AG04450 (cell line): Measurements from ENCODE around the gene ABCB8. TPM values are rescaled to one million over a fixed set of nuclear protein-coding genes. Genes with fewer than 3 reads are reported as not detected.

Experiments used
- CTCF ChIA-PET: fragments of 300-600, 350-600 bp; formaldehyde crosslinking; extraction: SDS; loops from one replicate; lab custom pipeline; 2022; ENCODE audit warnings: antibody characterized with exemption, inconsistent platforms; lab: Charles Lee
- POLR2A ChIA-PET: fragments of 350-600 bp; formaldehyde crosslinking; extraction: SDS; loops from one replicate; lab custom pipeline; 2021; ENCODE audit warnings: antibody characterized with exemption, inconsistent platforms; lab: Yijun Ruan, JAX
- DNase-seq: peaks from one replicate; pipeline ENCODE4 v3.0.0-alpha.2; 2011; ENCODE audit warnings: low read depth, low spot score
- H3K27ac ChIP-seq: one replicate; pipeline ENCODE4 v1.5.1; 2012; ENCODE audit warnings: low read depth, low read length, control low read depth
- H3K27me3 ChIP-seq: one replicate; pipeline ENCODE4 v1.6.0; 2012; ENCODE audit warnings: low read length; ENCODE audit not compliant: control insufficient read depth, insufficient read depth
- H3K4me3 ChIP-seq: 2 replicates; pipeline ENCODE4 v1.5.1; 2011; ENCODE audit warnings: mild to moderate bottlenecking, low read depth, low read length, control low read depth
- H3K9me3 ChIP-seq: 2 replicates; pipeline ENCODE4 v1.5.1; 2012; ENCODE audit warnings: low read length; ENCODE audit not compliant: control insufficient read depth, insufficient read depth
- CTCF ChIP-seq: IDR thresholded peaks from 2 replicates; pipeline ENCODE4 v1.5.1; 2011; ENCODE audit warnings: low read depth, low read length, control low read depth, inconsistent platforms
- polyA plus RNA-seq: library from polyadenylated mRNA; depleted of rRNA; stranded (reverse); fragments of >200 nt; gene quantifications from 2 replicates; pipeline ENCODE4 v1.2.3, GENCODE V29; 2011

Gene ABCB8
- polyA plus RNA-seq, 1 experiment, result 10.7 TPM

- H3K4me3 ChIP-seq, result no peak overlapping the region
- POLR2A ChIA-PET, result no interaction called here
- no peak for TF ChIP-seq CTCF
- H3K27me3 ChIP-seq, result peaks cover 9% of the 10 kb centered on the region
- no peak for DNase-seq
- CTCF ChIA-PET, result no interaction called here
- no peaks in the 10 kb centered on the region; the same call in 1 of the 2 replicates for H3K9me3 ChIP-seq
- H3K27ac ChIP-seq, result no peak overlapping the region
These were observed 31.2 kb upstream of the ABCB8 start for GRCh38 chr7:150997075-150997511.

GRCh38 chr7:150997817-150998216 lies 30.4 kb upstream of the ABCB8 start:
- POLR2A ChIA-PET, result no interaction called here
- TF ChIP-seq CTCF, result no peak
- DNase-seq, result no peak

GRCh38 chr7:150998341-150998740 lies 29.9 kb upstream of the ABCB8 start:
- CTCF ChIA-PET, result no interaction called here
- H3K27ac ChIP-seq, result no peak overlapping the region

More at GRCh38 chr7:150997817-150998216, 30.4 kb upstream of the ABCB8 start:
- H3K9me3 ChIP-seq, result no peaks in the 10 kb centered on the region; the same call in 1 of the 2 replicates
- H3K27me3 ChIP-seq, result peaks cover 9% of the 10 kb centered on the region
- CTCF ChIA-PET, result no interaction called here
- no peak overlapping the region for H3K4me3 ChIP-seq
- no peak overlapping the region for H3K27ac ChIP-seq

GRCh38 chr7:150999001-150999400 lies 29.2 kb upstream of the ABCB8 start:
- Histone ChIP-seq H3K4me3 (no peak overlapping the region), H3K9me3 (no peaks in the 10 kb centered on the region; the same call in 1 of the 2 replicates), H3K27me3 (peaks cover 9% of the 10 kb centered on the region), H3K27ac (no peak overlapping the region)
- TF ChIP-seq CTCF, result no peak
- no peak for DNase-seq
- CTCF ChIA-PET, result interaction anchor here (1.0 kb wide), 1 partner anchor 20 kb away, joined by 3 read pairs; no protein-coding TSS in a partner anchor
- POLR2A ChIA-PET, result interaction anchor here (0.7 kb wide), 1 partner anchor 32 kb away, joined by 10 read pairs; no protein-coding TSS in a partner anchor

More at GRCh38 chr7:150998341-150998740, 29.9 kb upstream of the ABCB8 start:
- no peak overlapping the region for H3K4me3 ChIP-seq
- TF ChIP-seq CTCF, result no peak
- no peak for DNase-seq
- H3K9me3 ChIP-seq, result no peaks in the 10 kb centered on the region; the same call in 1 of the 2 replicates
- peaks cover 9% of the 10 kb centered on the region for H3K27me3 ChIP-seq
- POLR2A ChIA-PET, result no interaction called here

- no peak for DNase-seq
- peaks cover 9% of the 10 kb centered on the region for H3K27me3 ChIP-seq
- ChIA-PET CTCF (interaction anchor here (1.0 kb wide), 1 partner anchor 19 kb away, joined by 3 read pairs; no protein-coding TSS in a partner anchor), POLR2A (interaction anchor here (0.7 kb wide), 1 partner anchor 32 kb away, joined by 10 read pairs; no protein-coding TSS in a partner anchor)
- no peak for TF ChIP-seq CTCF
- no peak overlapping the region for H3K4me3 ChIP-seq
- no peaks in the 10 kb centered on the region; the same call in 1 of the 2 replicates for H3K9me3 ChIP-seq
- no peak overlapping the region for H3K27ac ChIP-seq
These were observed 28.6 kb upstream of the ABCB8 start for GRCh38 chr7:150999497-151000230.
